GM21576 (cell line): ENCODE data around the gene SCIN.
"Not testable (repeated sequence)": the region's sequence is repeated elsewhere in the genome, so short reads cannot be mapped to it uniquely, and the experiment has no call there.

ENCODE experiments used
- ATAC-seq: cut with Tn5 transposase; IDR thresholded peaks from one replicate; pipeline ENCODE4 v1.9.1; 2021; ENCODE audit warnings: mild to moderate bottlenecking, moderate library complexity; ENCODE audit not compliant: unreplicated experiment

SCIN gene

DNA sequence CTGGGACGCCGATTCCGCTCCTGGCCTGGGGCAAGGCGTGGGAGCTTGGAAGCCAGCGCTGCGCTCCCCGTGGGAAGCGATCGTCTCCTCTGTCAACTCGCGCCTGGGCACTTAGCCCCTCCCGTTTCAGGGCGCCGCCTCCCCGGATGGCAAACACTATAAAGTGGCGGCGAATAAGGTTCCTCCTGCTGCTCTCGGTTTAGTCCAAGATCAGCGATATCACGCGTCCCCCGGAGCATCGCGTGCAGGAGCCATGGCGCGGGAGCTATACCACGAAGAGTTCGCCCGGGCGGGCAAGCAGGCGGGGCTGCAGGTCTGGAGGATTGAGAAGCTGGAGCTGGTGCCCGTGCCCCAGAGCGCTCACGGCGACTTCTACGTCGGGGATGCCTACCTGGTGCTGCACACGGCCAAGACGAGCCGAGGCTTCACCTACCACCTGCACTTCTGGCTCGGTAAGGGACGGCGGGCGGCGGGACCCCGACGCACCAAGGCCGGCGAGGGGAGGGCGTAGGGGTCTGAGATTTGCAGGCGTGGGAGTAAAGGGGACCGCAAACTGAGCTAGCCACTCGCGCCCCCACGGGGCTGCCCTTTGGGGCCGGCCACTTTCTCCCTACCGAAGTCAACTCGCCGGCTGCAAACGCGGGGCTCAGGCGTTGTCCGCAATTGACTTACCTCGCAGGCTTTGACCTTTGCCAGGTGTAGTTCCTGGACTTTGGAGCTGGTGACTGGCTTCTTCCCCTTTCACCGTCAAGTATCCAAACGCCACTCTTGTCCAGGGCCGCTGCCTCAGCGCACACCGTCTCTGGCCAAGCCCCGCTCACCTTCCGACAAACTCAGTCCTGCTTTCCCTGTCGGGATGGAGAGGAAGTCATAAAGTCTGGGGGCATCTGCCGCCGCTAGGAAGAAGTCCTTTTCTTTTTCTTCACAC, at the start of gene SCIN:
TSS of gene SCIN (plus strand) at position 187 of the 928 bp plus-strand sequence. CDS start at position 254, 67 bp downstream.
- ATAC-seq = no peak

DNA sequence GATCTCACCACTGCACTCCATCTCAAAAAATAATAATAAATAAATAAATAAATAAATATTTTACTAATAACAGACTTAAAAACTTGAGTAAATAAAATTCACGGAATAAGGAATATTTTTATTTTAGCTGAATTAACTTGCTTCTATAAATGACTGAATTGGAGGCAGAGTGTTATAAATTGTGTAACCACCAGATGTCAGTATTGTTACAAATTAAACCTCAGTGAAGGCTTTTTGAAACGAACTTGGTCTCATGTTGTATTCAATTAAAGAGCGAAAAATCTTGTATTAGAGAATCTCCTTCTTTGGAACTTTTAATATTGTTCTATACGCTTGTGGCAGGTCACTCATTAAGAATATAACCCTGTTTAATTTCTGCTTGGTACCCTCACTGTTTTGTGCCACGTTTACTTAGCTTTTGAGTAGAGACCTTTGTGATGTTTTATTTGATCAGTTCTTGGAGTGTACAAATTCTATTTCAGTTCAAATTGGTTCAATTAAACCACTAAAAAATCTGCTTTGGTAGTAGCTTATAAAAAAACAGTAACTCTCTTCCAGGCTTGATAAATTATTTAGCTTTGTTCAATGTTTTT, 45.6 kb upstream of the SCIN start:
- no peak for ATAC-seq

DNA sequence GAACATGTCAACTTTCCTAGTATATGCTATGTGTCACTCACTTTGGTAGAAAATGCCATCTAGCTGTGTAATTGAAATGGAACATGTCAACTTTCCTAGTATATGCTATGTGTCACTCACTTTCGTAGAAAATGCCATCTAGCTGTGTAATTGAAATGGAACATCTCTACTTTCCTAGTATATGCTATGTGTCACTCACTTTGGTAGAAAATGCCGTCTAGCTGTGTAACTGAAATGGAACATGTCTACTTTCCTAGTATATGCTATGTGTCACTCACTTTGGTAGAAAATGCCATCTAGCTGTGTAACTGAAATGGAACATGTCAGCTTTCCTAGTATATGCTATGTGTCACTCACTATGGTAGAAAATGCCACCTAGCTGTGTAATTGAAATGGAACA, 43.8 kb upstream of the SCIN start:
- ATAC-seq = not testable (repeated sequence)

DNA sequence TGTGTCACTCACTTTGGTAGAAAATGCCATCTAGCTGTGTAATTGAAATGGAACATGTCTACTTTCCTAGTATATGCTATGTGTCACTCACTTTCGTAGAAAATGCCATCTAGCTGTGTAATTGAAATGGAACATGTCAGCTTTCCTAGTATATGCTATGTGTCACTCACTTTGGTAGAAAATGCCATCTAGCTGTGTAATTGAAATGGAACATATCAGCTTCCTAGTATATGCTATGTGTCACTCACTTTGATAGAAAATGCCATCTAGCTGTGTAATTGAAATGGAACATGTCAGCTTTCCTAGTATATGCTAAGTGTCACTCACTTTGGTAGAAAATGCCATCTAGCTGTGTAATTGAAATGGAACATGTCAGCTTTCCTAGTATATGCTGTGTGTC, 42.9 kb upstream of the SCIN start:
- ATAC-seq = not testable (repeated sequence)

DNA sequence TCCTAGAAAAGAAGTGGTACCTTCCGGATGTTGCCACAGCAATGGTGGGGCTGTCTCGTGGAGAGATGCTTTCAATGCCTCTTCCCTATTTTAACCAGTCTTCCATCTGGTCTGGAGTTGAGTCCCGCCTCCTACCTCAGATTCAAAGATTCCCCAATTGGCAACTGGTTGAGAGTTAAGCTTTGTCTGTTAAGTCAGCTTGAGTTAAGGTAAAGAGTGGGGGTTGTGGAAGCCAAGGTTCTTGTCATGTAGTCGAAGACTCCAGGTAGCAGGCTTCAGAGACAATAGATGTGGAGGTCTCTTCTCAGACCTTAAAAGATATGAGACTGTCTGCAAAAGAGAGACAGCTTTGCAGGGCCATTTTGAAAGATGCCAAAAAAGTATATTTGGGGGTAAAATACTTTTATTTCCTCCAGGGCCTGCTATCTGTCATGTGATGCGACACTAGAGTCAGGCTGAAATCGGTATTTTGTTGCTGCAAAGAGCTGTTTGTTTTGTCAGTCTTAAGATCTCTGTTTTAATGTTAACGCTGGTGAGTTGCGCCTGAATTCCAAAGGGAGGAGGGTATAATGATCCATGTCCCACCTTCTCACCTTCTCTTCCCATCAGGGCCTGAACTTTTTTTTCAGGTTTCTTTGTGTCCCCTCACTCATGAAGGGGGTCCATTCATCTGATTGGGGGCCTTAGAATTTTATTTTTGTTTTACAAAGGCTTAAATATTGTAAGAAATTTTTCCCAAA, 40.4 kb upstream of the SCIN start:
- no peak for ATAC-seq

DNA sequence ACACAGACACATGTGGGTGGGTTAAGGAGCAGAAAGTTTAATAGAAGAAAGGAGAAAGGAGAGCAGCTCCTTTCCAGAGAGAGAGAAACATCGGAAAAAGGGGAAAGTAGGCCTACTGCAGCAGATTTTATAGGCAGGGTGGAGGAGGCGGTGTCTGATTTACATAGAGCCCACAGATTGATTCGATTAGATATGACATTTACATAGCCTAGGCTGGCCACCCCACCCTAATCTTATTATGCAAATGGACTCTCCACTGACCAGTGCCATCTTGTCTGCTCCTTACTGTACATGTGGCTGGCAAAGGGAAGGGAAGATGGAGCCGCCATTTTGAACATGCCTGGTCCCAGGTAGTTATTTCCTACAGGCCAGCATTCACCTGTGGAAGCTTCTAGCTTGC, 38.7 kb upstream of the SCIN start:
- no peak for ATAC-seq

DNA sequence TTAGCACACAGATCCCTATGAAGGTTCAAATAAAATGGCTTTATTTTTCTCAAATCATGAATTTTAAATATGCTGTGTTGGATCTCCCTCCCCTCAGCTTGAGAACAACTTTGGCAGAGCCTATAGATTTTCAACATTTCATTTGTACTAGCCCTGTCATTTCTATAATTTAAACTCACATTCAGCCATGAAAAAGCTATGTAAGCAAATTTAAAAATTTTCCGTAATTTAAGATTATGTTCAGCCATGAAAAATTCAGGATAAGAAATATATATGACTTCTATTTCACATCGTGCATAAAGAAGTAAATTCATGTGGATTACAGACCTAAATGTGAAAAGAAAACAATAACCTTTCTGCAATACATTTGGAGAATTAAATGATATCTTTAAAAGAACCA, 36.5 kb upstream of the SCIN start:
- no peak for ATAC-seq

DNA sequence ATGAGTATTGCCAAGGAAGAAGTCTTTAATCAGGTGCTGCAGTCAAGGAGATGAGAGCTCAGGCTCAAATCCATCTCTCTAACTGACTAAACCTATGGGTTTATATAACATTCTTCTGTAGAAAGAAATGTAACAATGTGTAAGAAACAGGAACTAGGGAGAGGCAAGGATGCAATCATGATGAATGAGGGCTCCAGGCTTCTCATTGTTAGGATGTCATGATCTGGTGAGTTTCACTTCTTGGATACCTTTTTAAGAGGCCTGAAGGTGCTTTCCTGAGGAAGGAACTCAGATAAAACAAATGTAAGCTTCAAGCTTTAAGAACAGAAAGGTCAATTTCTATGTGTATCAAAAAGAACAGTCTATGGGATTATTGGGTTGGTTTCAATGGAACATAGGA, 30.8 kb upstream of the SCIN start:
- ATAC-seq = no peak

DNA sequence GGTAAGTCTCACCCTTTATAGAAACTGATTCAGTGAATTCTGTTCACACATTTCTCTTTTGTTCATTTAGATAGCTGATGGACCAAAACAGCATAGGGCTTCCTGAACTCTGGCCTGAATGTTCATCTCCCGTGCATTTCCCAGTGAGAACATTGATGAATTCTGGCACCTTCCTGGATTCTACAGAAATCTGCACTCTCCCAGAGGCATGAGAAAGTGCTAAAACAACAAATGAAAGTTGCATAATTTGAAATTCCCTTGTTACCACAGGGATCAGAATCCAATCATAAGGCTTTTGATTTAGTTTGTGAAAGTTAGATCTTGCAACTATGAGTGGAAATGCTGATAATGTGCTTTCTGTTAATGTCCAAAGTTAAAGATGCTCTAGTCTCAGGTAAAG, 29.7 kb upstream of the SCIN start:
- no peak for ATAC-seq

DNA sequence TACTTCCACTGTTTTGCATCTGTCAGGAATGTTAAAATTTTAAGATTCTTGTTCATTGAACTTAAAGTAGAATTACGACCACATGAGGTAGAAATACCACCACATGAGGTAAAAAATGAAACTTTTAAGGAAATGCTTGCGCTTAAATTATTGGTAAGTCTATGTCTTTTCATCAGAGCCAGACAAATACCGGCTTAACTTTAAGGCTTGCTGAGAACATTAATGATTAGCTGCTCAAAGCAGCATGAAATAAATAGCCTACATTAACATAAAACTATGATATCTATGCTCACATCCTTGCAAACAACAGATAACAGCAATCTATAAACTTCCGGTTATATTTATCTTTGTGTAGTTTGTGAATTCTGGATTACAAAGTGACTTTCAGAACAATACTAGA, 26.9 kb upstream of the SCIN start:
- no peak for ATAC-seq

DNA sequence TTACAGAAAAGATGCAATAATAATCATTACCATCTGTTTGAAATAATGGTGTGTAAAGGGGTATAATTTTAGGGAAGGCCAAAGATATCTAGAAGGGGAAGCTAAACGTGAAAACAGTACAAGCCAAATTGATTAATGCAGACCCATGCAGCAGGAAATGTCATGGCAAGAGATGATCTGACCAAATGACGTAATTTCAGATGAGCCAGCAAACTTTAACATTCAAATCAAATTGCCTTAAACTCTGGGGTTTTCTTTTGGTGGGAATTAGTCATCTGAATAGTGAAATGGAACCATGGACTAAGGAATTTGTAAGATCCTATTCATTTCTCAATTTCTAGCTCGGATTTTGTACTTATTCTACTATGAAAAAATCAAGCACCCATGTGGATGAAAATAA, 21.4 kb upstream of the SCIN start:
- ATAC-seq = no peak

DNA sequence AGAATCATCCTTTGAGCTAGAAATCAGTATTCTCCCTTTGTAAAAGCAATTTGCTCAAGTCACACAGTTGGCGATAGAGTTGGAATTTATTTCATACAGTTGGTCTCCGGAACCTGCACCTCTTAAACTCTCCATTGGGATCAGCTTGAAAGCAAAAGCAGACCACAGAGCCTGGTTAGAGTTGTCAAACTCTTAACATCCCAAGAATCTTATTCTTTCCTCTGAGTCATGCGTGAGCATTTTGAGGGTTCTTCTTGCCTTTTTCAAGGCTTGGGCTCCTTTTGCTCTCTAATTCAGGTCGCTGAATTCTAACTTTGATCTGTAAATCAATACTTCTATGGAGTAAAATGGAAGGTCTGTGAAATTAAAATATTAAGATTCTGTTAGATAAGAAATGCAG, 19.6 kb upstream of the SCIN start:
- no peak for ATAC-seq

DNA sequence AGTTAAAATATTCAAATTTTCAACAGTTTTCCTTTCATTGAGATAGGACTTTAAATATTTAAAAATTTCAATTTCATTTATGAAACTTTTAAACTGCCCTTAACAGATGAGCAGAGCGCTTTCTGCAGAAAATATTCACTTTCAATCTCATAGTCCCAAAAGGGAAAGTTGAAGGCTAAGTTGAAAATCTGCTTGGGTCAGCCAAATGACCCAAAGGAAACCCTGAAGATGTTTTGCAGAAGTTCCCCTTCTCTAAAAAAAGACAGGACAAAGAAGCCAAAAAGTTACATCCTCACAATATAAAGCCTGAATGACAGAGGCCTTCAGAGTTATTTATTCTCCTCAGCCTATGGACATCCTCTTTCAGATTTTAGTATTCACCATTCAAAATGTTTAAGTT, 17.6 kb upstream of the SCIN start:
- no peak for ATAC-seq

DNA sequence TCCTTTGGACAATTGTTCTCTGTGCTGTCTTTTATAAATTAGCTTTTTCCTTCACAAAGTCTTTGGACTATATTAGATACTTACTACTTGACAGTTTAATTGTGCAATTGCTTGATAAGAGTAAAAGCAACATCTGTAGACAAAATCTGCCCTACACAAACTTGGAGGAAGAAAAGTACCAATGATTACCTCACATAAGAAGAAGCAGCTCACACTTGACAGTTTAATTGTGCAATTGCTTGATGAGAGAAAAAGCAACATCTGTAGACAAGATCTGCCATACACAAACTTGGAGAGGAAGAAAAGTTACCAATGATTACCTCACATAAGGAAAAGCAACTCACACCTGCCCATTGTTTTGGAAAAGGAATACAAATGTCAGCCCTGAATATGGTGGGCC, 17.1 kb upstream of the SCIN start:
- no peak for ATAC-seq

DNA sequence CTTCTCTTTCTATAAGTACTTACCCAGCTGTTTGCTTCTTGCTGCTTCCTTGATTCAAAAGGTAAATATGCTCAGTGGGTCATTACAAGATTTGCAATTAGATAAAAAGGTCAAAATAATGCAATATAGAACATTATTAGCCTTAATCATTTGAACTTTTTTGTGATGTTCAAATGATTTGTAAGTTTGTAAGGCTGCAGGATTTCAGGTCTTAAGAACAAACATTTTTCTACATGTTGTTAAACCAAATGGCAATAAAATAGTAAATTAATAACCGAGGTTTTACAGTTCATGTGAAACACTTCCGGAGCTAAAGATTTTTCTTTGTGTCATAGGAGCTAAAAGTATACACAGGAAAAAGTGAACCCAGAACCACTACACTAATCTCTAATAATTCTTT, 16.2 kb upstream of the SCIN start:
- no peak for ATAC-seq

DNA sequence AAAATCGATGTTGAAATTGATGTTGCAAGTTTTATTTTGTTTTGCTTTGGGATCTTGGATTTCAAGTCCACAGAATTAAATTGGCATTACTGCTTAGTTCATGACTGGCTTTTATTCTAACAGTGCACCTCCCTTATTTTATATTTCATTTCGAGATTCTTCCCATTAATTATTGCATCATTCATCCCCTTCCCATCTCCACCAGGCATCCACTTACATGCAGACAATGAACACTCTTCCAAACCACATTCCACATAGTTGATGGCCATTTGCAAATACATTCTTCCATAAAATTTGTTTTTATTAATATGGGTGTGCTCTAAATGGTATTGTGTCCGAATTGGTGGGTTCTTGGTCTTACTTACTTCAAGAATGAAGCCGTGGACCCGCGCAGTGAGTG, 15.6 kb upstream of the SCIN start:
- no peak for ATAC-seq

DNA sequence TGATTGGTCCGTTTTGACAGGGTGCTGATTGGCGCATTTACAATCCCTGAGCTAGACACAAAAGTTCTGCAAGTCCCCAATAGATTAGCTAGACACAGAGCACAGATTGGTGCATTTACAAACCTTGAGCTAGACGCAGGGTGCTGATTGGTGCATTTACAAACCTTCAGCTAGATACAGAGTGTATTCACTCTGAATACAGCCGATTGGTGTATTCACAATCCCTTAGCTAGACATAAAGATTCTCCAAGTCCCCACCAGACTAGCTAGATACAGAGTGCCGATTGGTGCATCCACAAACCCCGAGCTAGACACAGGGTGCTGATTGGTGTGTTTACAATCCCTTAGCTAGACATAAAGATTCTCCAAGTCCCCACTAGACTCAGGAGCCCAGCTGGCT, 14.8 kb upstream of the SCIN start:
- ATAC-seq = not testable (repeated sequence)

DNA sequence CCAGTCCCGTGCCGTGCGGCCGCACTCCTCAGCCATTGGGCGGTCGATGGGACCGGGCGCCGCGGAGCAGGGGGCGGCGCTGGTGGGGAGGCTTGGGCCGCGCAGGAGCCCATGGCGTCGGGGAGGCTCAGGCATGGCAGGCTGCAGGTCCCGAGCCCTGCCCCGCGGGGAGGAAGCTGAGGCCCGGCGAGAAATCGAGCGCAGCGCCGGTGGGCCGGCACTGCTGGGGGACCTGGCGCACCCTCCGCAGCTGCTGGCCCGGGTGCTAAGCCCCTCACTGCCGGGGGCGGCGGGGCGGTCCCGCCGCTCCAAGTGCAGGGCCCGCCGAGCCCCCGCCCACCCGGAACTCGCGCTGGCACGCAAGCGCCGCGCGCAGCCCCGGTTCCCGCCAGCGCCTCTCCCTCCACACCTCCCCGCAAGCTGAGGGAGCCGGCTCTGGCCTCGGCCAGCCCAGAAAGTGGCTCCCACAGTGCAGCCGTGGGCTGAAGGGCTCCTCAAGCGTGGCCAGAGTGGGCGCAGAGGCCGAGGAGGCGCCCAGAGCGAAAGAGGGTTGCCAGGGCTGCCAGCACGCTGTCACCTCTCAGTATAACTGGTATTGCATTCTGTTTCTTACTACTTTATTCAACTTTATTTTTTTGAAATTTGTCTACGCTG, 14.3 kb upstream of the SCIN start:
- ATAC-seq = not testable (repeated sequence)

DNA sequence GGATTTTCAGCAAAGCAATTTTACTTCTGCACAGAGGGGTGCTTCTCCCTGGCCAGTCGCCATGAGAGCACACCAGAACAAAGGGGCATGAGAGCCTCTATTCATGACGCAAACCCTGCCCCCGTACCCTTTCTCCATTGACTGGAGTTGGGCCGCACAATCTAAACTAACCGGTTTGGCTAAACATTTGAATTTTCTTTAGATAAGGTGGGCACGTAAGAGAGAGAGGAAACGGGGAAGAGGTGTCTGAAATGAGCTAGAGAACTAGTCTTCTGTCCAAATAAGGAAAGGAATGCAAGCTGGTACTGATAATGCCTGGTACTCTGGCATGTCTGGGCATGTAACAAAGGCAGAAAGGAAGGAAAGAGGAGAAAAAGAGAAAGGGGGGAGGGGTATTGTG, 13.2 kb upstream of the SCIN start:
- no peak for ATAC-seq

DNA sequence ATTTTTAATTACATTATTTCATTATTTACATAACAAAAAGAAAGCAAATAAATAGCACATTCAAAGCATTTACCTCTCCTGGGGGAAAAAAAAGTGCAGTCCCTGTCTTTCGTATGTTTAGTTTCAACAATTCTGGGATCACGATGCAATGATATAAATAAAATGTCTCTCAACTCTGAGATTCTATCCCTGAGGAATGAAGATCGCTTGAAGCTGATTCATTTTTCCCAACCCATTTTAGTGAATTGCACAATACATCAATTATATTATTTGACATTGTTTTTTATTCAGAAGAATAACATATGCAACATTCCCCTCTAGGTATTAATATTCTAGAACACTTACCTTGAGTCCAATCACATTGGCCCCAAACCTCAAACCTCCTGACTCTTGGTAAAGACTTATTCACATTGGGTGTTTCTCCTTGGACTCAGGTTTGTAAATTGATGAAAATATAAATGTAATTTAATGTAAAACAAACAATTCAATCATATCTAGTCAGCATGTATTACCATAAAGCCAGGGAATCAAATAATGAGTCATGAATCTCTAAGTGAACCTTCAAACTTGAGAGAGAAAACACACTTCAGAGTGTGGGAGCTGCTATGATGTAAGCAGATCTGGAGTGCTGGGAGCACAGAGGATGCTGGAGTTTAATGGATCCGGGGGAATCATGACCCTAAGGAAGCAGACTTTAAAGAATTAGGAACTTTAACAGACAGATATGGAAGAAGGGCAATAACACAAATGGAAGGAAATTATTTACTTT, 5.3 kb upstream of the SCIN start:
- no peak for ATAC-seq

DNA sequence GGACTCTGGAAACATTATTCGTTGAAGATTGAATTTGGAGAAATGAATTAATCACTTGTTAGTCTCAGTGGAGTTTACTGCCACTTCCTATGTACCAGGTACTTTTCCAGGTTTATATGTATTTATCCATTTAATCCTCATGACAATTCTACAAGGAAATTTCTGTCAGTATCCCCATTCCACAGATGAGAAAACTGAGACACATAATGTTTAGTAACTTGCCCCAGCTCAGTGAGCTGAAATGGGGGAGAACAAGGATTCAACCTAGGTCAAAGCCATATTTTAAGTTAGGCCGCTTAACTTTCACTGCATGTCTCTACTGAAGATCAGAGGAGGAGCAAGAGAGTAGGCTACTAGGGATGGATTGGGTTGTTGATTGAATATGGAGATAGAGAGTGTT, 4.6 kb upstream of the SCIN start:
- no peak for ATAC-seq
